ENCODE data around the gene RFXANK.

The RFXANK gene

DNA sequence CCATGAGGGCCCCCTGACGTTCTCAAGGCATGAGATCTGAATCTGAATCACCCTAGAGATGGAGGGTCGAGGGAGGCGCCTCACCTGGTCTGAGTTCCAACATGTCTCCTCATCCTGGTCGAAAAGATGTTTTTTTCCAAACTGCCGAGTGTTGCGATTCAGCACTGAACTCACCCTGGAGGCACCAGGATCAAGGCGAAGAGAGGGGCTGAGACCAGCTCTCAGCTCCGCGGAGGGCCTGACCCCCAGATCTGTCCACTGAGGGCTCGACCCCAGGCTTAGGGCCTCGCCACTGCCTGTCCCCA lies 10.6 kb downstream of the RFXANK start:
- Histone ChIP-seq H3K27ac (ENCODE audit: low read depth, low read length, poor library complexity, severe bottlenecking) (peak overlapping the region; percentile 19), H3K79me2 (ENCODE audit: insufficient read depth, low read length) (0 out of 2 replicates have a peak, but pooled peaks cover 6% of the 10 kb centered on the region), H3K4me2 (ENCODE audit: low read length) (peak overlapping the region; percentile 89), H3K9me2 (ENCODE audit: low read depth, low read length) (no peaks in the 10 kb centered on the region), H4K20me1 (ENCODE audit: insufficient read depth, low read length) (no peaks in the 10 kb centered on the region), H3K36me3 (ENCODE audit: insufficient read depth, low read length) (peaks cover 28% of the 10 kb centered on the region), H3K9me3 (ENCODE audit: low read length) (no peaks in the 10 kb centered on the region), H3K4me3 (ENCODE audit: low read depth, low read length, poor library complexity, severe bottlenecking) (peak overlapping the region; percentile 70), H3F3A (ENCODE audit: insufficient read depth, low read length) (no peaks in the 10 kb centered on the region), H2AFZ (ENCODE audit: low read length) (no peak overlapping the region), H3K9ac (ENCODE audit: low read length) (peak overlapping the region; percentile 88), H3K27me3 (ENCODE audit: insufficient read depth, low read length) (peaks cover 14% of the 10 kb centered on the region; the same call in 1 of the 2 replicates), H3K4me1 (ENCODE audit: insufficient read depth, low read length, severe bottlenecking) (peaks cover 14% of the 10 kb centered on the region)
- no peak for TF ChIP-seq EZH2 (IDR thresholded peaks at IDR 0.05; ENCODE audit: borderline replicate concordance, low read length)
- TF ChIP-seq, protein P1, sequence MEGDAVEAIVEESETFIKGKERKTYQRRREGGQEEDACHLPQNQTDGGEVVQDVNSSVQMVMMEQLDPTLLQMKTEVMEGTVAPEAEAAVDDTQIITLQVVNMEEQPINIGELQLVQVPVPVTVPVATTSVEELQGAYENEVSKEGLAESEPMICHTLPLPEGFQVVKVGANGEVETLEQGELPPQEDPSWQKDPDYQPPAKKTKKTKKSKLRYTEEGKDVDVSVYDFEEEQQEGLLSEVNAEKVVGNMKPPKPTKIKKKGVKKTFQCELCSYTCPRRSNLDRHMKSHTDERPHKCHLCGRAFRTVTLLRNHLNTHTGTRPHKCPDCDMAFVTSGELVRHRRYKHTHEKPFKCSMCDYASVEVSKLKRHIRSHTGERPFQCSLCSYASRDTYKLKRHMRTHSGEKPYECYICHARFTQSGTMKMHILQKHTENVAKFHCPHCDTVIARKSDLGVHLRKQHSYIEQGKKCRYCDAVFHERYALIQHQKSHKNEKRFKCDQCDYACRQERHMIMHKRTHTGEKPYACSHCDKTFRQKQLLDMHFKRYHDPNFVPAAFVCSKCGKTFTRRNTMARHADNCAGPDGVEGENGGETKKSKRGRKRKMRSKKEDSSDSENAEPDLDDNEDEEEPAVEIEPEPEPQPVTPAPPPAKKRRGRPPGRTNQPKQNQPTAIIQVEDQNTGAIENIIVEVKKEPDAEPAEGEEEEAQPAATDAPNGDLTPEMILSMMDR (IDR thresholded peaks at IDR 0.05; ENCODE audit: low read length): no peak

DNA sequence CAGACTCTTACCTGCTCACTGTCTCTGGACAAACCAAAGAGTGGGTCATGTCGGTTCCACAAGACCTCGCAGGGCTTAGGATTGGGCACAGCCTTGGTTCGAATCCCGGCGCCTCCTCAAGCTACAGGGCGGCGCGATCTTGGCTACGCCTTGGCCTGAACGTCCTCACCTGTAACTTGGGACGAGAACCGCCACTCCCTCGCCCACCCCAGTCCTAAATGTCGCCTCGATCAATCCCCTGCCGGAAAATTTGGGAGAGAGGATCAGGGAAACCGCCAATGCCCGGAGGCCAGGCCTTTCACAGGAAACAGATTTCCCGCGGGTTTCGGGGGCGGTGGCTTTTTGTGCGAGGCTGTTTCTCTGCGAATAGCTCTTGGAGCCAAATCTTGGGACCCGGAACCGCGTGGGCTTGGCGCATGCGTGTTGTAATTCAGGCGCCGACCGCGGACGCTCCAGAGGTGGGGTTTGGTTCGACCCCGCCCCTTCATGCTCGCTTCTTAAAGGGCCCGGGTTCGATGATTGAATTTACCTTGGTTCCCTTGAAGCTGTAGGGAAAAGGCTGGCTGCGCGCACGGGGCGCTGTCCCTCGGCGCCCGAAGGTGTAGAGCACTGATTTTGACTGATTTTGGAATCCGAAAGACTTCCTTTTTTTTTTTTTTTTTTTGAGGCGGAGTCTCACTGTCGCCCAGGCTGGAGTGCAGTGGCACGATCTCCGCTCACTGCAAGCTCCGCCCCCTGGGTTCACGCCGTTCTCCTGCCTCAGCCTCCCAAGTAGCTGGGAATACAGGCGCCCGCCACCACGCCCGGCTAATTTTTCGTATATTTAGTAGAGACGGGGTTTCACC lies 11.2 kb downstream of the RFXANK start, which contains the start of gene NR2C2AP:
NR2C2AP (minus strand) TSS at position 403 of the 845 bp plus-strand sequence; CDS start at position 49, 354 bp downstream.
- H2AFZ ChIP-seq (ENCODE audit: low read length): no peak within 1 kb of the TSS
- TF ChIP-seq EZH2 (IDR thresholded peaks at IDR 0.05; ENCODE audit: borderline replicate concordance, low read length): no peak
- TF ChIP-seq, protein P1 (IDR thresholded peaks at IDR 0.05; ENCODE audit: low read length): no peak
- H3K4me2 ChIP-seq (ENCODE audit: low read length): peak within 1 kb of the TSS; percentile 89
- peaks cover 24% of the 10 kb centered on the region for H3K36me3 ChIP-seq (ENCODE audit: insufficient read depth, low read length)
- H3K79me2 ChIP-seq (ENCODE audit: insufficient read depth, low read length): 0 out of 2 replicates have a peak, but pooled peaks cover 6% of the 10 kb centered on the region
- peak within 1 kb of the TSS; percentile 70 for H3K4me3 ChIP-seq (ENCODE audit: low read depth, low read length, poor library complexity, severe bottlenecking)
- H3K4me1 ChIP-seq (ENCODE audit: insufficient read depth, low read length, severe bottlenecking): peaks cover 14% of the 10 kb centered on the region
- H3K27me3 ChIP-seq (ENCODE audit: insufficient read depth, low read length): peaks cover 14% of the 10 kb centered on the region; the same call in 1 of the 2 replicates
- H3K9me2 ChIP-seq (ENCODE audit: low read depth, low read length): no peaks in the 10 kb centered on the region
- H4K20me1 ChIP-seq (ENCODE audit: insufficient read depth, low read length): no peaks in the 10 kb centered on the region
- no peaks in the 10 kb centered on the region for H3K9me3 ChIP-seq (ENCODE audit: low read length)
- H3K27ac ChIP-seq (ENCODE audit: low read depth, low read length, poor library complexity, severe bottlenecking): peak within 1 kb of the TSS; percentile 19
- H3K9ac ChIP-seq (ENCODE audit: low read length): peak within 1 kb of the TSS; percentile 88
- no peaks in the 10 kb centered on the region for H3F3A ChIP-seq (ENCODE audit: insufficient read depth, low read length)

DNA sequence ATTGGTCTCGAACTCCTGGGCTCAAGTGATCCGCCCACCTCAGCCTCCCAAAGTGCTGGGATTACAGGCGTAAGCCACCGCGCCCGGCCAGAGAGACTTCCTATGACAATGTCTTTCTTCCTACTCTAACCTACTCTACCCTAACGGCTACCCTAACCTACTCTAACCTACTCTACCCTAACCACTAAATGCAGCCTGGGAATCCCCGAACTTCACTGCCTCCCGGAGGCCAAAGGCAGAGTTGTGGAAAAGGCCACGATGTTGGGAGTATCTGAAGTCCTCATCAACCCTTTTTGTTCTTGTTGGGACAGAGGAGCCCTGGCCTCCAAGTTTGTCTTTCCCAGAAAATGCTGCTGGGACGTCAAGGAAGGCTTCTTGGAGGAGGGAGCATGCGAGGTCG lies 12.1 kb downstream of the RFXANK start:
- H3K79me2 ChIP-seq (ENCODE audit: insufficient read depth, low read length): 0 out of 2 replicates have a peak, but pooled peaks cover 6% of the 10 kb centered on the region
- H3K9me2 ChIP-seq (ENCODE audit: low read depth, low read length): no peaks in the 10 kb centered on the region
- H3K4me2 ChIP-seq (ENCODE audit: low read length): no peak overlapping the region
- TF ChIP-seq, protein P1 (IDR thresholded peaks at IDR 0.05; ENCODE audit: low read length): no peak
- no peak for TF ChIP-seq EZH2 (IDR thresholded peaks at IDR 0.05; ENCODE audit: borderline replicate concordance, low read length)
- no peak overlapping the region for H3K9ac ChIP-seq (ENCODE audit: low read length)
- no peak overlapping the region for H2AFZ ChIP-seq (ENCODE audit: low read length)
- H3F3A ChIP-seq (ENCODE audit: insufficient read depth, low read length): no peaks in the 10 kb centered on the region
- no peak overlapping the region for H3K4me3 ChIP-seq (ENCODE audit: low read depth, low read length, poor library complexity, severe bottlenecking)
- no peaks in the 10 kb centered on the region for H4K20me1 ChIP-seq (ENCODE audit: insufficient read depth, low read length)
- no peaks in the 10 kb centered on the region for H3K9me3 ChIP-seq (ENCODE audit: low read length)
- H3K27ac ChIP-seq (ENCODE audit: low read depth, low read length, poor library complexity, severe bottlenecking): no peak overlapping the region
- peaks cover 15% of the 10 kb centered on the region for H3K36me3 ChIP-seq (ENCODE audit: insufficient read depth, low read length)
- H3K4me1 ChIP-seq (ENCODE audit: insufficient read depth, low read length, severe bottlenecking): peaks cover 14% of the 10 kb centered on the region
- H3K27me3 ChIP-seq (ENCODE audit: insufficient read depth, low read length): peaks cover 14% of the 10 kb centered on the region; the same call in 1 of the 2 replicates
